Natural killer cell (primary cell): Measurements from ENCODE around the gene EFCAB3. TPM values are rescaled to one million over a fixed set of nuclear protein-coding genes. Genes with fewer than 3 reads are reported as not detected.

ENCODE experiments used
- ATAC-seq, 3 donors: fragments of 150-1000 bp in 2 of 3; fragments of 200-7000 bp in 1 of 3; cut with Tn5 transposase; 1 replicate in 1 of 3; 2 replicates in 2 of 3; pipeline ENCODE4 v1.10.0; 2021; ENCODE audit warnings: mild to moderate bottlenecking in 2 of 3, moderate library complexity in 2 of 3
- DNase-seq, 2 donors: peaks; one replicate each; pipeline versions ENCODE4 v3.0.0 to v3.0.0-alpha.2; 2013 to 2021; ENCODE audit warnings: mixed read lengths in 1 of 2
- H3K27ac ChIP-seq: one replicate; pipeline ENCODE4 v1.5.1; 2013; ENCODE audit warnings: mild to moderate bottlenecking, low read length
- H3K27me3 ChIP-seq: one replicate; pipeline ENCODE4 v1.6.1; 2013; ENCODE audit warnings: low read length; ENCODE audit not compliant: control insufficient read depth, insufficient read depth
- H3K36me3 ChIP-seq: one replicate; pipeline ENCODE4 v1.6.1; 2013; ENCODE audit warnings: low read length; ENCODE audit not compliant: control insufficient read depth, insufficient read depth
- H3K4me1 ChIP-seq: one replicate; pipeline ENCODE4 v1.6.1; 2013; ENCODE audit warnings: low read length; ENCODE audit not compliant: control insufficient read depth, insufficient read depth
- H3K4me3 ChIP-seq: one replicate; pipeline ENCODE4 v1.5.1; 2013; ENCODE audit warnings: low read length
- H3K9me3 ChIP-seq: one replicate; pipeline ENCODE4 v1.6.1; 2013; ENCODE audit warnings: low read length; ENCODE audit not compliant: control insufficient read depth, insufficient read depth
- H3K27ac Mint-ChIP-seq, 2 donors: one replicate each; pipeline ENCODE4 v1.8.0; 2022; ENCODE audit warnings: mild to moderate bottlenecking in 2 of 2, mixed read lengths in 2 of 2, moderate library complexity in 1 of 2
- H3K27me3 Mint-ChIP-seq, 2 donors: one replicate each; pipeline ENCODE4 v1.8.0; 2022; ENCODE audit warnings: low read depth in 2 of 2, mixed read lengths in 2 of 2
- H3K36me3 Mint-ChIP-seq: one replicate; pipeline ENCODE4 v1.8.0; 2022; ENCODE audit warnings: mixed read lengths
- H3K4me1 Mint-ChIP-seq, 2 donors: one replicate each; pipeline ENCODE4 v1.8.0; 2022; ENCODE audit warnings: mixed read lengths in 2 of 2
- H3K4me3 Mint-ChIP-seq: one replicate; pipeline ENCODE4 v1.8.0; 2022; ENCODE audit warnings: mild to moderate bottlenecking, moderate library complexity, mixed read lengths
- H3K9me3 Mint-ChIP-seq, 2 donors: one replicate each; pipeline ENCODE4 v1.8.0; 2022; ENCODE audit warnings: mixed read lengths in 2 of 2
- CTCF ChIP-seq: fragments of 200-600 bp; IDR thresholded peaks from one replicate; pipeline ENCODE4 v1.8.0; 2022; ENCODE audit warnings: antibody characterized with exemption
- WGBS: methylation state at CpG from one replicate; pipeline ENCODE4 v1.1.7; 2013; ENCODE audit warnings: missing lambda C conversion rate; ENCODE audit not compliant: insufficient coverage; 5-methylcytosine and 5-hydroxymethylcytosine counted together
- intact Hi-C: fragments of 100-400 bp; cut with micrococcal nuclease; formaldehyde crosslinking; loops from one replicate; pipeline ENCODE4 v1.14.2; 2022
- total RNA-seq, 4 donors: library from RNA; stranded (reverse); fragments of 120-200 nt in 1 of 4; gene quantifications; one replicate each; pipeline versions ENCODE4 v1.2.3 to v1.2.4, GENCODE V29; 2013 to 2022

EFCAB3 gene
- total RNA-seq = under 1 TPM in 1 of 3 donors, not detected in 2; 0.45 TPM
- not detected for total RNA-seq (2013)

GRCh38 chr17:62380253-62380652, at the start of gene EFCAB3:
TSS of gene EFCAB3 (plus strand) at chr17:62380553. CDS start at chr17:62382980, 2,427 bp downstream.
- peaks cover 15 to 40% of the 10 kb centered on the region in 2 donors for H3K27me3 Mint-ChIP-seq
- no peak within 1 kb of the TSS for H3K4me3 ChIP-seq
- DNase-seq = no peak
- H3K9me3 Mint-ChIP-seq = no peaks in the 10 kb centered on the region
- H3K27ac ChIP-seq = no peak within 1 kb of the TSS
- no peak for ATAC-seq
- WGBS = 91% methylated on average over 2 of the region's 3 CpGs
- no peak for TF ChIP-seq CTCF
- H3K27me3 ChIP-seq = peaks cover 6% of the 10 kb centered on the region
- no peak within 1 kb of the TSS for H3K27ac Mint-ChIP-seq
- no peak within 1 kb of the TSS for H3K4me3 Mint-ChIP-seq
- no peaks in the 10 kb centered on the region for H3K4me1 Mint-ChIP-seq
- H3K9me3 ChIP-seq = no peaks in the 10 kb centered on the region
- H3K4me1 ChIP-seq = no peaks in the 10 kb centered on the region
- intact Hi-C loops = no loop called here
- H3K36me3 ChIP-seq = no peaks in the 10 kb centered on the region
- H3K36me3 Mint-ChIP-seq = no peaks in the 10 kb centered on the region

GRCh38 chr17:62336527-62336926, 43.8 kb upstream of the EFCAB3 start:
- intact Hi-C loops = no loop called here
- peaks cover 8% of the 10 kb centered on the region for H3K36me3 Mint-ChIP-seq
- TF ChIP-seq CTCF = no peak
- no peaks in the 10 kb centered on the region for H3K36me3 ChIP-seq
- H3K4me1 Mint-ChIP-seq = no peaks in the 10 kb centered on the region
- peaks cover 11 to 23% of the 10 kb centered on the region in 2 donors for H3K27me3 Mint-ChIP-seq
- H3K27ac Mint-ChIP-seq = no peak overlapping the region
- no peaks in the 10 kb centered on the region for H3K27me3 ChIP-seq
- H3K4me3 ChIP-seq = no peak overlapping the region
- H3K4me1 ChIP-seq = no peaks in the 10 kb centered on the region
- H3K9me3 ChIP-seq = no peaks in the 10 kb centered on the region
- peaks cover 3 to 4% of the 10 kb centered on the region in 2 donors for H3K9me3 Mint-ChIP-seq
- H3K27ac ChIP-seq = no peak overlapping the region
- DNase-seq (no peak), ATAC-seq (no peak)
- H3K4me3 Mint-ChIP-seq = no peak overlapping the region

GRCh38 chr17:62343764-62344270, 36.5 kb upstream of the EFCAB3 start:
- WGBS = 78% methylated on average over 2 of the region's 3 CpGs
- H3K4me1 Mint-ChIP-seq = no peaks in the 10 kb centered on the region

More at GRCh38 chr17:62343764-62344270, 36.5 kb upstream of the EFCAB3 start:
- H3K4me1 ChIP-seq = no peaks in the 10 kb centered on the region
- Mint-ChIP-seq H3K9me3 (no peaks in the 10 kb centered on the region), H3K27ac (no peak overlapping the region), H3K4me3 (no peak overlapping the region), H3K27me3 (peaks cover 23 to 28% of the 10 kb centered on the region in 2 donors), H3K36me3 (no peaks in the 10 kb centered on the region)
- H3K36me3 ChIP-seq = no peaks in the 10 kb centered on the region
- peaks cover 3% of the 10 kb centered on the region for H3K27me3 ChIP-seq
- ATAC-seq (no peak), DNase-seq (no peak)
- H3K4me3 ChIP-seq = no peak overlapping the region
- no peaks in the 10 kb centered on the region for H3K9me3 ChIP-seq
- H3K27ac ChIP-seq = no peak overlapping the region
- no peak for TF ChIP-seq CTCF
- intact Hi-C loops = no loop called here
